K562 (cell line): ENCODE results near the gene CCDC187. TPM values are rescaled to one million over a fixed set of nuclear protein-coding genes. Genes with fewer than 3 reads are reported as not detected.
A peak's percentile ranks its signal among the peaks of the same experiment; 100 is the strongest.

Experiments used
- ATAC-seq: fragments of 200-7000 bp; cut with Tn5 transposase; 3 replicates; pipeline ENCODE4 v1.9.1; 2020; ENCODE audit warnings: moderate library complexity
- BruUV-seq: library from RNA; stranded (reverse); fragments of 400-500 nt; replicated peaks from 2 replicates; lab custom pipeline; 2021; lab: Mats Ljungman, UMichigan
- CTCF ChIA-PET: fragments of 300-600 bp; formaldehyde crosslinking; extraction: SDS; loops from one replicate; lab custom pipeline; 2021; ENCODE audit warnings: low intra/inter-chr PET ratio; lab: Yijun Ruan, JAX
- POLR2A ChIA-PET: fragments of 300-600, 350-650 bp; sonication (Branson Sonifier 250); formaldehyde crosslinking; extraction: SDS; loops from one replicate; lab custom pipeline; 2021; ENCODE audit warnings: antibody characterized with exemption, inconsistent platforms; lab: Yijun Ruan, JAX
- DNase-seq, 4 experiments: peaks; one replicate each; pipeline versions ENCODE4 v3.0.0 to v3.0.0-alpha.2; 2011 to 2018; ENCODE audit warnings: low spot score in 3 of 4, mixed read lengths in 3 of 4; ENCODE audit errors: extremely low read depth in 1 of 4
- FAIRE-seq: peaks from 2 replicates; lab custom pipeline; 2011; peaks lifted over from hg19 to GRCh38; lab: Jason Lieb, UNC
- H2AFZ ChIP-seq: 2 replicates; pipeline ENCODE4 v1.6.0; 2011; ENCODE audit warnings: low read depth, low read length, control low read depth, inconsistent platforms
- H3K27ac ChIP-seq: fragments of 200-600 bp; 3 replicates; pipeline ENCODE4 v1.8.0; 2011; ENCODE audit warnings: low read depth, mild to moderate bottlenecking, control low read depth, inconsistent platforms, low read length, moderate library complexity, mixed read lengths; ENCODE audit errors: extremely low read depth
- H3K27me3 ChIP-seq, 2 experiments: fragments of 300-600 bp in 1 of 2; 2 replicates in 1 of 2; 3 replicates in 1 of 2; pipeline versions ENCODE4 v1.6.0 to v1.8.0; 2011; ENCODE audit warnings: inconsistent platforms in 2 of 2, low read length in 2 of 2, mild to moderate bottlenecking in 1 of 2, mixed read lengths in 1 of 2, moderate library complexity in 1 of 2; ENCODE audit not compliant: control insufficient read depth in 2 of 2, insufficient read depth in 2 of 2
- H3K36me3 ChIP-seq: fragments of 300-600 bp; 3 replicates; pipeline ENCODE4 v1.8.0; 2011; ENCODE audit warnings: mild to moderate bottlenecking, low read length, inconsistent platforms; ENCODE audit not compliant: control insufficient read depth, insufficient read depth
- H3K4me1 ChIP-seq, 2 experiments: fragments of 200-600 bp in 1 of 2; replicated peaks in 1 of 2; 2 replicates in 1 of 2; 3 replicates in 1 of 2; pipeline versions ENCODE4 v1.5.1 to v1.8.0; 2011; ENCODE audit warnings: inconsistent platforms in 2 of 2, low read length in 2 of 2, mild to moderate bottlenecking in 1 of 2, mixed read lengths in 1 of 2, moderate library complexity in 1 of 2; ENCODE audit not compliant: control insufficient read depth in 2 of 2, insufficient read depth in 2 of 2
- H3K4me2 ChIP-seq: 2 replicates; pipeline ENCODE4 v1.6.1; 2011; ENCODE audit warnings: low read length, control low read depth, inconsistent platforms, mixed read lengths; ENCODE audit not compliant: insufficient read depth
- H3K4me3 ChIP-seq: fragments of 200-600 bp; sonication (generic), shearing (Covaris generic); 2 replicates; pipeline ENCODE4 v1.5.1; 2016; ENCODE audit warnings: control low read depth, inconsistent platforms
- H3K79me2 ChIP-seq: fragments of 200-600 bp; 3 replicates; pipeline ENCODE4 v1.8.0; 2011; ENCODE audit warnings: low read length, inconsistent platforms; ENCODE audit not compliant: control insufficient read depth, insufficient read depth
- H3K9ac ChIP-seq, 2 experiments: 2 replicates each; pipeline versions ENCODE4 v1.6.0 to v1.6.1; 2011; ENCODE audit warnings: low read depth in 2 of 2, low read length in 2 of 2, control low read depth in 1 of 2, inconsistent platforms in 1 of 2, mild to moderate bottlenecking in 1 of 2, mixed read lengths in 1 of 2; ENCODE audit not compliant: insufficient read depth in 1 of 2
- H3K9me1 ChIP-seq: one replicate; pipeline ENCODE4 v1.6.0; 2011; ENCODE audit warnings: inconsistent platforms, mild to moderate bottlenecking, low read length, moderate library complexity; ENCODE audit not compliant: control insufficient read depth, insufficient read depth
- H3K9me3 ChIP-seq: replicated peaks from 2 replicates; pipeline ENCODE4 v1.5.1; 2011; ENCODE audit warnings: low read depth, low read length, inconsistent platforms; ENCODE audit not compliant: control insufficient read depth, insufficient read depth
- H4K20me1 ChIP-seq: replicated peaks from 2 replicates; pipeline ENCODE4 v1.6.1; 2011; ENCODE audit warnings: low read length, inconsistent platforms, mixed read lengths; ENCODE audit not compliant: control insufficient read depth, insufficient read depth
- E2F6 ChIP-seq, 2 experiments: IDR thresholded peaks; 2 replicates each; pipeline ENCODE4 v1.6.1; 2011; ENCODE audit warnings: borderline replicate concordance in 1 of 2, control low read depth in 1 of 2, low read depth in 1 of 2, low read length in 1 of 2, mild to moderate bottlenecking in 1 of 2, mixed read lengths in 1 of 2, moderate library complexity in 1 of 2; ENCODE audit not compliant: insufficient read depth in 1 of 2, insufficient read length in 1 of 2, poor library complexity in 1 of 2, severe bottlenecking in 1 of 2; ENCODE audit errors: extremely low read depth in 1 of 2
- NR1H2 ChIP-seq: sonication (generic); formaldehyde crosslinking; IDR thresholded peaks from 2 replicates; pipeline ENCODE4 v1.4.0; 2020; ENCODE audit warnings: mild to moderate bottlenecking, missing genetic modification reagents
- NRF1 ChIP-seq, 2 experiments: fragments of 450-650 bp; IDR thresholded peaks in 1 of 2; conservative IDR thresholded peaks in 1 of 2; 2 replicates each; pipeline ENCODE4 v1.6.1; 2014; ENCODE audit warnings: mild to moderate bottlenecking in 2 of 2
- RBM25 ChIP-seq: fragments of 200-400 bp; formaldehyde crosslinking; IDR thresholded peaks from 2 replicates; pipeline ENCODE4 v1.6.1; 2018; ENCODE audit warnings: low read length, low read depth, moderate library complexity; ENCODE audit not compliant: severe bottlenecking
- SREBF2 ChIP-seq: sonication (generic); formaldehyde crosslinking; IDR thresholded peaks from 2 replicates; pipeline ENCODE4 v1.4.0; 2020; ENCODE audit warnings: mild to moderate bottlenecking, missing genetic modification reagents
- TFE3 ChIP-seq: fragments of 450-650 bp; formaldehyde crosslinking; IDR thresholded peaks from 2 replicates; pipeline ENCODE4 v1.4.0; 2020; ENCODE audit warnings: mild to moderate bottlenecking, mixed read lengths
- TRIM24 ChIP-seq, 2 experiments: fragments of 450-650 bp; IDR thresholded peaks; 2 replicates each; pipeline ENCODE4 v1.6.1; 2016
- ZBTB5 ChIP-seq: fragments of 450-650 bp; IDR thresholded peaks from 2 replicates; pipeline ENCODE4 v1.6.1; 2017; ENCODE audit warnings: antibody characterized with exemption
- ZFPM2 ChIP-seq: fragments of 250-450 bp; sonication (Bioruptor Pico); IDR thresholded peaks from 2 replicates; pipeline ENCODE4 v1.5.1; 2022; ENCODE audit warnings: mild to moderate bottlenecking
- ZNF23 ChIP-seq: fragments of 250-450 bp; sonication (Bioruptor Pico); IDR thresholded peaks from 2 replicates; pipeline ENCODE4 v1.4.0; 2020; ENCODE audit warnings: mild to moderate bottlenecking
- ZNF551 ChIP-seq: fragments of 250-450 bp; sonication (Bioruptor Pico); IDR thresholded peaks from 2 replicates; pipeline ENCODE4 v1.5.0; 2021; ENCODE audit warnings: mild to moderate bottlenecking, moderate library complexity
- ZNF699 ChIP-seq: fragments of 250-450 bp; sonication (Bioruptor Pico); IDR thresholded peaks from 2 replicates; pipeline ENCODE4 v1.8.0; 2021; ENCODE audit warnings: mild to moderate bottlenecking, moderate library complexity; ENCODE audit not compliant: insufficient replicate concordance
- WGBS: fragments of 100-300 bp; shearing (Covaris generic); methylation state at CpG from one replicate; pipeline ENCODE4 v1.1.6; 2016; ENCODE audit warnings: low coverage, mixed read lengths; ENCODE audit not compliant: insufficient coverage; ENCODE audit errors: missing lambda C conversion rate; 5-methylcytosine and 5-hydroxymethylcytosine counted together
- in situ Hi-C: fragments of 300-500 bp; cut with MboI; formaldehyde crosslinking; loops from 4 replicates; pipeline ENCODE4 v1.15.0; 2018; ENCODE audit warnings: inconsistent platforms, mixed read lengths
- intact Hi-C: fragments of 100-400 bp; cut with micrococcal nuclease; formaldehyde crosslinking; loops from 2 replicates; pipeline ENCODE4 v1.14.2; 2022
- polyA plus RNA-seq, 8 experiments: library from polyadenylated mRNA; depleted of rRNA in 4 of 8; stranded (reverse) in 5 of 8; unstranded in 3 of 8; fragments of >200 nt; fragmentation: Nextera tagmentation in 2 of 8; fragmentation: Illumina TruSeq in 1 of 8; extraction: Ambion mirVana in 2 of 8; extraction: Trizol in 1 of 8; gene quantifications; 2 replicates each; pipeline versions ENCODE4 v1.2.1 to v1.2.3, GENCODE V29; 2011 to 2014; ENCODE audit warnings: inconsistent platforms in 1 of 8, missing spikeins in 1 of 8
- total RNA-seq, 7 experiments: library from RNA; depleted of rRNA in 6 of 7; stranded (reverse); fragments of >200 nt in 6 of 7; fragmentation: Illumina TruSeq in 2 of 7; extraction: Trizol in 2 of 7; gene quantifications; 2 replicates each; pipeline versions ENCODE4 v1.2.1 to v1.2.3, GENCODE V29; 2011 to 2021; ENCODE audit warnings: low replicate concordance in 1 of 7

Gene CCDC187
- total and polyA plus RNA-seq, 9 of the 15 experiments (the other 6 are each of a cell fraction or from before 2014, with no cell fraction given), result not detected

GRCh38 chr9:136324501-136325300 lies 20.8 kb upstream of the CCDC187 start (continued):
- TF ChIP-seq E2F6 (IDR thresholded peaks at IDR 0.05; ENCODE audit: borderline replicate concordance in 1 of 2, extremely low read depth in 1 of 2, insufficient read depth in 1 of 2, insufficient read length in 1 of 2, low read depth in 1 of 2, low read length in 1 of 2, poor library complexity in 1 of 2, severe bottlenecking in 1 of 2) (peak in 1 of 2 experiments; percentile 38), ZNF699 (CRISPR knock-in tag) (no peak), NR1H2 (no peak), RBM25 (no peak), NRF1 (conservative IDR thresholded peaks at IDR 0.05 in 1 of 2, IDR thresholded peaks at IDR 0.05 in 1 of 2) (peak; percentile 41 to 49; a peak in 3 of 4 replicates)

- H4K20me1 ChIP-seq, result no peaks in the 10 kb centered on the region; the same call in none of the 2 replicates
- ChIA-PET CTCF (no interaction called here), POLR2A (interaction anchor here (0.7 to 1.9 kb wide), 2 partner anchors 10 to 363 kb away, joined by 3 to 6 read pairs; no protein-coding TSS in a partner anchor)
- no peak for DNase-seq
- ATAC-seq, result no peak
- H3K4me1 ChIP-seq, result peaks cover 4 to 66% of the 10 kb centered on the region in 2 experiments
- no peak overlapping the region for H3K27ac ChIP-seq
- no peak overlapping the region for H3K4me3 ChIP-seq
- H3K9ac ChIP-seq, result peak overlapping the region in 1 of 2 experiments; percentile 66; a peak in 1 of 4 replicates
- no peak for FAIRE-seq
- H3K4me2 ChIP-seq, result no peak overlapping the region
- no peaks in the 10 kb centered on the region for H3K9me1 ChIP-seq
- no TSS peak for BruUV-seq
- 43% methylated on average over 15 of the region's 17 CpGs for WGBS
- H2AFZ ChIP-seq, result no peak overlapping the region
- in situ Hi-C loops, result no loop called here
- no peaks in the 10 kb centered on the region for H3K36me3 ChIP-seq
- peaks cover 19 to 35% of the 10 kb centered on the region in 2 experiments; a peak in 4 of 5 replicates for H3K27me3 ChIP-seq
- no peaks in the 10 kb centered on the region for H3K9me3 ChIP-seq
- intact Hi-C loops, result no loop called here
- H3K79me2 ChIP-seq, result peaks cover 5% of the 10 kb centered on the region
- TF ChIP-seq TFE3 (CRISPR knock-in tag), result no peak
- no peak for TF ChIP-seq SREBF2 (CRISPR knock-in tag)
- TF ChIP-seq ZNF551 (CRISPR knock-in tag), result no peak
- no peak for TF ChIP-seq TRIM24 (IDR thresholded peaks at IDR 0.05)
- no peak for TF ChIP-seq NR1H2
- TF ChIP-seq ZNF23, result no peak
- TF ChIP-seq ZFPM2 (CRISPR knock-in tag), result no peak
- no peak for TF ChIP-seq ZNF699 (CRISPR knock-in tag)
- no peak for TF ChIP-seq ZBTB5
These were observed 19.5 kb upstream of the CCDC187 start for GRCh38 chr9:136323371-136323789.
